GM19438 (cell line): ENCODE results near the gene MEGF11.
"Not testable (repeated sequence)": the region's sequence is repeated elsewhere in the genome, so short reads cannot be mapped to it uniquely, and the experiment has no call there.

ENCODE experiments used
- ATAC-seq: cut with Tn5 transposase; IDR thresholded peaks from one replicate; pipeline ENCODE4 v1.9.1; 2021; ENCODE audit warnings: low read depth; ENCODE audit not compliant: unreplicated experiment

MEGF11 gene

GRCh38 chr15:65883571-65883970 is 370.0 kb downstream of the MEGF11 start:
- no peak for ATAC-seq

GRCh38 chr15:65881766-65882434 is 371.6 kb downstream of the MEGF11 start:
- ATAC-seq, result no peak

- ATAC-seq, result no peak
Measured at GRCh38 chr15:65877749-65878148, 375.8 kb downstream of the MEGF11 start.

- ATAC-seq, result no peak
Measured at GRCh38 chr15:65875458-65875857, 378.1 kb downstream of the MEGF11 start.

GRCh38 chr15:65873256-65873655 is 380.3 kb downstream of the MEGF11 start:
- no peak for ATAC-seq

- ATAC-seq, result not testable (repeated sequence)
Measured at GRCh38 chr15:65872596-65872995, 381.0 kb downstream of the MEGF11 start.

- not testable (repeated sequence) for ATAC-seq
Measured at GRCh38 chr15:65871886-65872285, 381.7 kb downstream of the MEGF11 start.

- ATAC-seq, result no peak
Measured at GRCh38 chr15:65870889-65871533, 382.5 kb downstream of the MEGF11 start.

GRCh38 chr15:65869954-65870871 is 383.3 kb downstream of the MEGF11 start:
- peak; percentile 23 for ATAC-seq

- ATAC-seq, result peak; percentile 85
Measured at GRCh38 chr15:65869126-65869953, 384.2 kb downstream of the MEGF11 start, which contains the start of gene RAB11A. TSS of gene RAB11A (plus strand) at chr15:65869491. CDS start at chr15:65869586, 95 bp downstream.

- no peak for ATAC-seq
Measured at GRCh38 chr15:65868546-65869125, 384.9 kb downstream of the MEGF11 start.

GRCh38 chr15:65867933-65868332 is 385.6 kb downstream of the MEGF11 start:
- ATAC-seq, result not testable (repeated sequence)

- no peak for ATAC-seq
Measured at GRCh38 chr15:65867244-65867643, 386.3 kb downstream of the MEGF11 start.

GRCh38 chr15:65863106-65863505 is 390.4 kb downstream of the MEGF11 start:
- no peak for ATAC-seq

GRCh38 chr15:65862682-65863081 is 390.9 kb downstream of the MEGF11 start:
- ATAC-seq, result no peak

- ATAC-seq, result no peak
Measured at GRCh38 chr15:65857718-65858402, 395.7 kb downstream of the MEGF11 start.

- ATAC-seq, result no peak
Measured at GRCh38 chr15:65856821-65857455, 396.6 kb downstream of the MEGF11 start.

GRCh38 chr15:65851981-65852380 is 401.6 kb downstream of the MEGF11 start:
- no peak for ATAC-seq

- ATAC-seq, result no peak
Measured at GRCh38 chr15:65847989-65848388, 405.6 kb downstream of the MEGF11 start.
